Left lobe of liver (tissue), 2 donors: ENCODE data around the gene TAS2R43. TPM values are rescaled to one million over a fixed set of nuclear protein-coding genes. Genes with fewer than 3 reads are reported as not detected.
"Not testable (repeated sequence)": the region's sequence is repeated elsewhere in the genome, so short reads cannot be mapped to it uniquely, and the experiment has no call there.

ENCODE experiments used
- ATAC-seq: fragments of 200-7000 bp; cut with Tn5 transposase; one replicate; pipeline ENCODE4 v1.9.1; 2020; ENCODE audit warnings: mild to moderate bottlenecking, moderate library complexity
- DNase-seq: peaks from one replicate; pipeline ENCODE4 v3.0.0-alpha.2; 2020; ENCODE audit warnings: low spot score
- total RNA-seq: library from RNA; stranded (reverse); gene quantifications from one replicate; pipeline ENCODE4 v1.2.1, GENCODE V29; 2021
- donor health status: DM: no; HTN: no; CAD: no; lungs with moderate emphysema.
- donor health status: DM: no; HTN: yes; CAD: no.

TAS2R43 gene
- total RNA-seq, 1 donor from 2014 or later = not detected

- ATAC-seq, DNase-seq: not testable (repeated sequence)
Measured at GRCh38 chr12:11062194-11062593, 29.9 kb downstream of the TAS2R43 start, which contains the start of gene TAS2R46. Gene TAS2R46 (minus strand): TSS chr12:11062294. CDS start chr12:11062294, 0 bp downstream.

- ATAC-seq (no peak), DNase-seq (no peak)
Measured at GRCh38 chr12:11059784-11060183, 32.3 kb downstream of the TAS2R43 start.

- DNase-seq (no peak), ATAC-seq (no peak)
Measured at GRCh38 chr12:11059041-11059440, 33.1 kb downstream of the TAS2R43 start.

GRCh38 chr12:11055306-11055705 is 36.8 kb downstream of the TAS2R43 start:
- DNase-seq = no peak
- ATAC-seq = no peak

GRCh38 chr12:11049806-11050531 is 42.1 kb downstream of the TAS2R43 start:
- not testable (repeated sequence) for DNase-seq, ATAC-seq

GRCh38 chr12:11041366-11041765 is 50.7 kb downstream of the TAS2R43 start:
- ATAC-seq, DNase-seq: not testable (repeated sequence)

Other genes with a start within 250 kb of the TAS2R43 start
- gene PRR4, start 242.8 kb downstream of the TAS2R43 start, total RNA-seq = 0.48 TPM
- gene PRH1, start 208.1 kb downstream of the TAS2R43 start, total RNA-seq = 3.9 TPM
- gene TAS2R13, start 182.8 kb downstream of the TAS2R43 start, total RNA-seq = 0.35 TPM
- gene PRH2, start 163.1 kb downstream of the TAS2R43 start, total RNA-seq = not detected
- 0.73 TPM for gene TAS2R14, start 153.1 kb downstream of the TAS2R43 start, total RNA-seq
- gene TAS2R50, start 105.4 kb downstream of the TAS2R43 start, total RNA-seq = 0.60 TPM
- gene TAS2R20, start 94.0 kb downstream of the TAS2R43 start, total RNA-seq = 0.45 TPM
- gene TAS2R19, start 69.7 kb downstream of the TAS2R43 start, total RNA-seq = 0.78 TPM
- gene TAS2R31, start 60.9 kb downstream of the TAS2R43 start, total RNA-seq = 1.0 TPM
- 0.38 TPM for gene TAS2R46, start 30.0 kb downstream of the TAS2R43 start, total RNA-seq
- 1.4 TPM for gene TAS2R30, start 42.3 kb upstream of the TAS2R43 start, total RNA-seq
- gene SMIM10L1, start 78.9 kb upstream of the TAS2R43 start, total RNA-seq = 6.4 TPM
- gene TAS2R42, start 94.6 kb upstream of the TAS2R43 start, total RNA-seq = not detected
- not detected for gene PRB3, start 177.4 kb upstream of the TAS2R43 start, total RNA-seq
- not detected for gene PRB4, start 218.1 kb upstream of the TAS2R43 start, total RNA-seq